ENCODE results near the gene EPHA6. TPM values are rescaled to one million over a fixed set of nuclear protein-coding genes. Genes with fewer than 3 reads are reported as not detected.

Gene EPHA6
- total and polyA plus RNA-seq, 7 donors = 0.58 to 53.5 (median 45.4) TPM; not detected in 2

DNA sequence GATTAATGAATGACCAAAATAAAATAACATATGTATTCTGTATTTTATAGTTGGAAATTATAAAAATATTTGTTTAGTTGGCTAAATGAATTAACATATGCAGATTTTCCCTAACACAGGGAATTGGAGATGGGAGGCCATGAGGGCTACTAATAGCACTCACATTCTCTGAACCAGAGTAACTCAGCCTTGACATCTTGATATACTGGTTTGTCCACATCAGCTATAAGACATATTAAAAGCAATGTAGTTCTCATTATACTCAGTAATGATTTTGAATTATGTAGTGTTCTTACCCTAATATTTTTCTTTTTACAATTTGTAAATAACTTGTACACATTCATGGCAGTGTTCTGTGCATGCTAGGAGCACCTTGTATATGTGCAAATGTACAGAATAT, 255.9 kb downstream of the EPHA6 start:
- no peak overlapping the region for H3K4me3 ChIP-seq
- TF ChIP-seq POLR2AphosphoS5 (IDR thresholded peaks at IDR 0.05) = no peak
- TF ChIP-seq POLR2A (IDR thresholded peaks at IDR 0.05) = no peak
- TF ChIP-seq EP300 (IDR thresholded peaks at IDR 0.05) = no peak
- TF ChIP-seq, protein P1, sequence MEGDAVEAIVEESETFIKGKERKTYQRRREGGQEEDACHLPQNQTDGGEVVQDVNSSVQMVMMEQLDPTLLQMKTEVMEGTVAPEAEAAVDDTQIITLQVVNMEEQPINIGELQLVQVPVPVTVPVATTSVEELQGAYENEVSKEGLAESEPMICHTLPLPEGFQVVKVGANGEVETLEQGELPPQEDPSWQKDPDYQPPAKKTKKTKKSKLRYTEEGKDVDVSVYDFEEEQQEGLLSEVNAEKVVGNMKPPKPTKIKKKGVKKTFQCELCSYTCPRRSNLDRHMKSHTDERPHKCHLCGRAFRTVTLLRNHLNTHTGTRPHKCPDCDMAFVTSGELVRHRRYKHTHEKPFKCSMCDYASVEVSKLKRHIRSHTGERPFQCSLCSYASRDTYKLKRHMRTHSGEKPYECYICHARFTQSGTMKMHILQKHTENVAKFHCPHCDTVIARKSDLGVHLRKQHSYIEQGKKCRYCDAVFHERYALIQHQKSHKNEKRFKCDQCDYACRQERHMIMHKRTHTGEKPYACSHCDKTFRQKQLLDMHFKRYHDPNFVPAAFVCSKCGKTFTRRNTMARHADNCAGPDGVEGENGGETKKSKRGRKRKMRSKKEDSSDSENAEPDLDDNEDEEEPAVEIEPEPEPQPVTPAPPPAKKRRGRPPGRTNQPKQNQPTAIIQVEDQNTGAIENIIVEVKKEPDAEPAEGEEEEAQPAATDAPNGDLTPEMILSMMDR (IDR thresholded peaks at IDR 0.05) = no peak
- no peak overlapping the region for H3K27ac ChIP-seq
- no peaks in the 10 kb centered on the region for H3K36me3 ChIP-seq
- no peaks in the 10 kb centered on the region for H3K4me1 ChIP-seq
- no peaks in the 10 kb centered on the region for H3K9me3 ChIP-seq
- no peaks in the 10 kb centered on the region for H3K27me3 ChIP-seq
- DNase-seq = no peak
- intact Hi-C loops (cut with DNase I) = no loop called here

DNA sequence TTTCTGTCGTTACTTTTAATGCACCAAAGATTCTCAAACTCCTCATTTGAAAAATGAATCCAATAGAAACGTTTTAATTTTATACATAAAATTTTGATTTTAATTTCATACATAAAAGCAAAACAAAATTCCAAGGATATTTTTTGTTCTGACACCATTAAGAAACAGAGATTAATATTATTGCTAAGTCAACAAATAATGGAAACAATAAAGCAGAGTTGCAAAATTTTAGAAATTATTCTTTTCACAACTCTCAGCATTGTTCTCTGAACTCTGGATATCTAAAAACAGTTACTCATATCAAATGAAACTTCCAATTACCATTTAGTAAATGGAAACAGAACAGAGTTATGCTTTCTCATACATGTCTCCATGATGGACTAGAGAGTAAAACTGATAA, 260.2 kb downstream of the EPHA6 start:
- Histone ChIP-seq H3K4me1 (peaks cover 0 to 9% (median 0%) of the 10 kb centered on the region in 4 donors), H3K27ac (no peak overlapping the region), H3K9me3 (no peaks in the 10 kb centered on the region), H3K36me3 (no peaks in the 10 kb centered on the region), H3K27me3 (no peaks in the 10 kb centered on the region), H3K4me3 (no peak overlapping the region)
- DNase-seq = no peak
- intact Hi-C loops (cut with DNase I) = no loop called here
- WGBS, 2 donors = 66 to 77% methylated on average over 2 of the region's 2 CpGs
- TF ChIP-seq POLR2AphosphoS5 (IDR thresholded peaks at IDR 0.05) (no peak), POLR2A (IDR thresholded peaks at IDR 0.05) (no peak), EP300 (IDR thresholded peaks at IDR 0.05) (no peak)
- TF ChIP-seq, protein P1 (IDR thresholded peaks at IDR 0.05) = no peak

DNA sequence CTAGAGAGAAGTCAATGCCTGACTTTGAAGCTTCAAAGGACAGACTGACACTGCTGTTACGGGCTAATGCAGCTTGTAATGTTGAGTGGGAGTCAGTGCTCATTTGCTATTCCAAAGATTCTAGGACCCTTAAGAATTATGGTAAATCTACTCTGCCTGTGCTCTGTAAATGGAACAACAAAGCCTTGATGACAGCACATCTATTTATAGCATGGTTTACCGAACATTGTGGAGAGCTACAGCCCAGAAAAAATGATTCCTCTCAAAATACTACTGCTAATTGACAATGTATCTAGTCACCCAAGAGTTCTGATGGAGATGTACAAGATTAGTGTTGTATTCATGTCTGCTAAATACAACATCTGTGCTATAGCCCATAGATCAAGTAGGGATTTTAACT, 262.3 kb downstream of the EPHA6 start:
- intact Hi-C loops (cut with DNase I) = no loop called here
- no peaks in the 10 kb centered on the region for H3K9me3 ChIP-seq

DNA sequence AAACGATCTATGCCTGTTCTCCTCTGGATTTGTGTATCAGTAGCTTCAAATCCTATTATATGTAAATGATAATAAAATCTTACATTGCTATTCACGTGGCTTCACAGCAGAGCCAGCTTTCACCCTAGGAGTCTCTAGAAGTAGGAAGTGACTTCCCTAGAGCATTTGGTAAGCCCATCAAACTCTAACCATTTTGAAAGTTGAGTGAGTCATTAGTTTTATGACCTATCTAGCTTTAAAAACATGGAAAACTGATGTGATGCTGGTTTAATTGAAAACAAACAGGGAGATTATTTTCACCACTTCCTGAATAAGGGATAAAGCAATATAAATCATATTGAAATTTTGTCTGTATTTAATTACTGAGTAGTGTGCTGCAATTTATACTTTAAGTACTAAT, 275.2 kb downstream of the EPHA6 start:
- WGBS, 2 donors = 49 to 70% methylated on average over 2 of the region's 2 CpGs
- Histone ChIP-seq H3K4me1 (no peaks in the 10 kb centered on the region), H3K36me3 (no peaks in the 10 kb centered on the region), H3K27ac (no peak overlapping the region), H3K9me3 (no peaks in the 10 kb centered on the region), H3K27me3 (no peaks in the 10 kb centered on the region), H3K4me3 (no peak overlapping the region)
- no peak for DNase-seq
- TF ChIP-seq, protein P1 (IDR thresholded peaks at IDR 0.05) = no peak
- TF ChIP-seq POLR2A (IDR thresholded peaks at IDR 0.05) = no peak
- no peak for TF ChIP-seq EP300 (IDR thresholded peaks at IDR 0.05)
- TF ChIP-seq POLR2AphosphoS5 (IDR thresholded peaks at IDR 0.05) = no peak
- intact Hi-C loops (cut with DNase I) = no loop called here

More for the DNA sequence above, 262.3 kb downstream of the EPHA6 start:
- no peaks in the 10 kb centered on the region for H3K27me3 ChIP-seq
- H3K4me1 ChIP-seq = peaks cover 0 to 9% (median 0%) of the 10 kb centered on the region in 4 donors
- 55 to 79% methylated on average over 2 of the region's 2 CpGs for WGBS, 2 donors
- H3K4me3 ChIP-seq = no peak overlapping the region
- no peak for DNase-seq
- H3K27ac ChIP-seq = no peak overlapping the region
- H3K36me3 ChIP-seq = no peaks in the 10 kb centered on the region
- TF ChIP-seq, protein P1 (IDR thresholded peaks at IDR 0.05) = no peak
- TF ChIP-seq EP300 (IDR thresholded peaks at IDR 0.05) = no peak
- no peak for TF ChIP-seq POLR2A (IDR thresholded peaks at IDR 0.05)

DNA sequence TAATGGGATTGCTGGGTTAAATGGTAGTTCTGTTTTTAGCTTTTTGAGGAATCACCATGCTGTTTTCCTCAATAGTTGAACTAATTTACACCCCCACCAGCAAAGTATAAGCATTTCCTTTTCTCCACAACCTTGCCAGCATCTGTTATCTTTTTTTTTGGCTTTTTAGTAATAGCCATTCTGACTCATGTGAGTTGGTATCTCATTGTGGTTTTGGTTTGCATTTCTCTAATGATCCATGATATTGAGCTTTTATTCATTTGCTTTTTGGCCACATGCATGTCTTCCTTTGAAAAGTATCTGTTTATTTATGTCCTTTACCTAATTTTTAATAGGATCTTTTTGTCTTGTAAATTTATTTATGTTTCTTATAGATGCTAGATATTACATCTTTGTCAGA, 288.2 kb downstream of the EPHA6 start:
- H3K27me3 ChIP-seq = no peaks in the 10 kb centered on the region
- H3K9me3 ChIP-seq = no peaks in the 10 kb centered on the region
- H3K4me1 ChIP-seq = no peaks in the 10 kb centered on the region
- intact Hi-C loops (cut with DNase I) = no loop called here
- H3K27ac ChIP-seq = no peak overlapping the region
- TF ChIP-seq, protein P1 (IDR thresholded peaks at IDR 0.05) = no peak
- no peak for TF ChIP-seq POLR2AphosphoS5 (IDR thresholded peaks at IDR 0.05)
- no peak for TF ChIP-seq POLR2A (IDR thresholded peaks at IDR 0.05)
- no peak for TF ChIP-seq EP300 (IDR thresholded peaks at IDR 0.05)
- no peak overlapping the region for H3K4me3 ChIP-seq
- H3K36me3 ChIP-seq = no peaks in the 10 kb centered on the region
- DNase-seq = no peak
